CD4-positive, alpha-beta T cell treated with Interleukin-1 beta for 1 hour (primary cell): ENCODE results near the gene LRRC37A2.
"Not testable (repeated sequence)": the region's sequence is repeated elsewhere in the genome, so short reads cannot be mapped to it uniquely, and the experiment has no call there.

Experiments used
- DNase-seq, 2 donors: peaks; one replicate each; pipeline ENCODE4 v3.0.0-alpha.2; 2020 to 2022

Gene LRRC37A2

GRCh38 chr17:46512168-46512567, at the start of gene LRRC37A2:
Gene LRRC37A2 (plus strand): TSS chr17:46512468. CDS start chr17:46512713, 245 bp downstream.
- not testable (repeated sequence) for DNase-seq

DNA sequence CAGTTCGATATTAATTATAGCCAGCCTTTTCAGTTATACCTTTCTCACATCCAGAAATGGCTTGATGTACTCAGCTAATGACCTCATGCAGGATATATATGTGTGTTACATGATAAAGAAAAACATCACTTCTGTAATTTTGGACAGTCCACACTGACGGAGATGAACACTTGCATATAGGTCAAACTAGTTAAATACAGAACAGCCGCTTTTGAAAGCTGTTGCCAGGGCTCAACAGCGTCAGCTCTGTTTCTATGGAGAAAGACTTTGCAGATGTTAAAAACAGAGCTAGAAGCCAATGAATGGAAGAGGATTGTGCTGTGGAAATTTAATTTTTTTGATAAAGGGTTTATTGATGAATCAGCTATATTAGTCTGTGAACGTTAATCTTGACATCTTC, 44.6 kb upstream of the LRRC37A2 start:
- DNase-seq: not testable (repeated sequence)

DNA sequence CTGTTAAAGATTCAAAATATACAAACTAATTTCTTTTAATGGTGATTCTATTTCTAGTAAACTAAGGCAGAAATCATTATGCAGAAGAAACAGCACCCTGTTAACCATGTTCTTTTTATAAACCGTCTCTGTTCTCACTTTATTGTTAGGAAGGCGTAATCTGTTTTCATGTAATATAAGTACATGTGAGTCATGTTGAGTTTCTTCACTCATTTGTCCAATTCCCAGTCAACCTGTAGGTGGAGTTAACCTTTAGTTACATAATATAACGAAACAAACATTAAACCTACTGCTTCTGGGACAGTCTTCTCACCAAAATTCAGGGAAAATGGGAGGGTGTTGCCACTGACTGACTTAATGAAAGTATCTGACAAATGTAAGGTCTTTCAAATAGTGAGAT, 37.8 kb upstream of the LRRC37A2 start:
- DNase-seq: not testable (repeated sequence)

GRCh38 chr17:46475583-46475982, 36.7 kb upstream of the LRRC37A2 start:
- not testable (repeated sequence) for DNase-seq

DNA sequence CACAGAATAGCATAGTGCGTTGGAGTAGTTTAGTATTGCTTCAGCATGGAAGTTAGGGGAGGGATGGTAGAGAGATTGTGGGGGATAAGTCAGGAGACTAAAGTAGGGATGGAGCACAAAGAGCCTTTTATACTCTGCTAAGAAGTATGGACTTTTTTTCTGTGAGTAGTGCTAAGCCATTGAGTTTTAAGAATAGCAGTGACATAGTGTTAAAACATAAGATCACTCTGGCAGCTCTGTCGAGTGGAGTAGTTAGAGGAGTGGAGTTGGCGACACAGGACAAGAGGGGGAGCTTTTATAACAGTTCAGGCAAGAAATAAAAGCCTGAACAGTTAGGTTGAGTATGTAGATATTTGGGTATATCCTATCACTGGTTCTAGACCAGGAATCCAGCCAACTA, 33.4 kb upstream of the LRRC37A2 start:
- not testable (repeated sequence) for DNase-seq

DNA sequence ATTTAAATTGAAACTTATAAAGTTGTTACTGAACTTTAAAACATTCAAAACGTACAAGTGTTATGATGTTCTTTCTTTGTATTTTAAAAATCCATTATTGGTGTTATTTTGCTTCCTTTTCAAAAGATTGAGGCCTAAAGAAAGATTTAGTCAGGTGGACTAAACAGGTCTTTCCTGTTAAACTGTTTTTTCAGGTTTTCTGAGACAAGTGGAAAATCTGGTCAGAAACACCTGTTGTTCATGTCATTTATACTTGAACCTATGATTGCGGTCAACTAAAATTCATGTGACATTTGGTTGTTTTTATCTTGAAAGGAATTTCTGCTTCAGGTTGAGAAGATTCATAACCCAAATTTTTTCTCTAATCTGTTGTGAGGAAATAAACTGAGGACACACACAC, 31.0 kb upstream of the LRRC37A2 start:
- DNase-seq: not testable (repeated sequence)

DNA sequence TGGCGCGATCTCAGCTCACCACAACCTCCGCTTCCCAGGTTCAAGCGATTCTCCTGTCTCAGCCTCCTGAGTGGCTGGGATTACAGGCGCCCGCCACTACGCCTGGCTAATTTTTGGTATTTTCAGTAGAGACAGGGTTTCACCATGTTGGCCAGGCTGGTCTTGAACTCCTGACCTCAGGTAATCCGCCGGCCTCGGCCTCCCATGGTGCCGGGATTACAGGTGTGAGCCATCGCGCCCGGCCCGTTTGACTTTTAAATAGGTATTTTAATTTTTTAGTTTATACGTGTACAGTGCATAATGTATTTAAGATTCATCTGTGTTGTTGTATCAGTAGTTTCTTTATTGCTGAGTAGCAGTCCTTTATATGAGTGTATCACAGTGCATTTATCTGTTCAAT, 20.2 kb upstream of the LRRC37A2 start:
- not testable (repeated sequence) for DNase-seq

GRCh38 chr17:46499437-46500139, 12.7 kb upstream of the LRRC37A2 start:
- not testable (repeated sequence) for DNase-seq

DNA sequence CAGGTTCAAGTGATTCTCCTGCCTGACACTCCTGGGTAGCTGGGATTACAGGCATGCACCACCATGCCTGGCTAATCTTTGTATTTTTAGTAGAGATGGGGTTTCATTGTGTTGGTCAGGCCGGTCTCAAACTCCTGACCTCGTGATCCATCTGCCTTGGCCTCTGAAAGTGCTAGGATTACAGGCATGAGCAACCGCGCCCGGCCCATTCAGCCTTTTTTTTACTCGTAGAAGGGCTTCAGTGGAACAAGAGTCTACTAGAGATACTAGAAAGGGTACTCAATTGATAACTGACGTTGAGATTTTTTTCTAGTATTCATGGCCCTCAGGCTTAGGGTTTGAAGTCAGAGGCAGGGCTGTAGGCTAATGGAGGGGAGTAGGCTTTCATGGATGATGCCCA, 6.4 kb upstream of the LRRC37A2 start:
- not testable (repeated sequence) for DNase-seq

GRCh38 chr17:46534716-46535115, 22.4 kb downstream of the LRRC37A2 start:
- DNase-seq: not testable (repeated sequence)

- DNase-seq: not testable (repeated sequence)
Observed at GRCh38 chr17:46548607-46549006, 36.3 kb downstream of the LRRC37A2 start.

DNA sequence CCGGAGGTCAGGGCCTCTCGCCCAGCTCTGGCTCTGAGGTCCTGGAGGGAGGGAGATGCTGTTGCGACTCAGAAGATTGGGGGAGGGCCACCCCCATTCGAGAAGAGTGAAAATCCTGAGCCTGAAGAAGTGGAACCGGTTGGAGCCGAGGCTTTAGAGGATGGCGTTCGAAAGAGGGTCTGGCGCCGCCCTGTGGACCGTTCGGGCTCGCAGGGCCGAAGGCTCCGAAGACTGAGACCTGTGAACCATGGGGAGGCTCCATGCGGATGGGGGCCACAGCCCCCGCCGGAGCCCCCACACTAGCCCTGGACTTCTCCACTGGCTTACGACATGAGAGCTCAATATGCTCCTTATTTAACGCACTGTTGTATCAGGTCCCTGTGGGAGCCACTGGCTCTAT, 46.9 kb downstream of the LRRC37A2 start:
- not testable (repeated sequence) for DNase-seq

GRCh38 chr17:46560048-46560447, 47.8 kb downstream of the LRRC37A2 start:
- DNase-seq: not testable (repeated sequence)

- not testable (repeated sequence) for DNase-seq
Observed at GRCh38 chr17:46566284-46566683, 54.0 kb downstream of the LRRC37A2 start.

DNA sequence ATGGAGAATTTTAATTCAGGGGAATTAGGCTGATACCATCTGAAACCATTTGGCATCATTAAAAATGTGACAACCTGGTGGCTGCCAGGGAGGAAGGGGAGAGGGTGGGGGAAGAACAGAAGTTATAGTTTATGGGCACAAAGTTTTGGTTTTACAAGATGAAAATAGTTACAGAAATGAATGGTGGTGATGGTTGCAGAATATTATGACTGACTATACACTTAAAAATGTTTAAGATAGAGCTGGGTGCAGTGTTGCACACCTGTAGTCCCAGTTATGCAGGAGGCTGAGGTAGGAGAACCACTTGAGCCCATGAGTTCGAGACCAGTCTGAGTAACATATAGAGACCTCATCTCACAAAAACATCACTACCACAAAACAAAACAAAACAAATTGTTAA, 54.7 kb downstream of the LRRC37A2 start:
- DNase-seq: not testable (repeated sequence)

DNA sequence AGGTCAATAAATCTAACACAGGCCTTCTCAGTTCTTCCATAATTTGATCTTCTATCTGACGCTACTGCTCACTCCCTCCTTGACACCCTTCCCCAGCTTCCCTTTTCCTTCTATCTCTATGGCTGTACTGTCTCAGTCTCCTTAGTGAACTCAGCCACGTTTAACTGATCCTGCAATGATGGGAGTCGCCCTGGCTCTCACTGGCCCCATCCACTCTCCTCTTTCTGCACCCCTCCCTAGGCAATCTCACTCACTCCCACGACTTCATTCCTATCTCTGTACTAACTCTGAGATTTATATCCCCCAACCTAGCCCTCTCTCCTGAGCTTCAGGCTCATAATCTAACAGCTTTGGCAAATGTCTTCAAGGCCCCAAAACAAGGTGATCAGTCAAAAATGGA, 59.5 kb downstream of the LRRC37A2 start:
- DNase-seq: not testable (repeated sequence)

DNA sequence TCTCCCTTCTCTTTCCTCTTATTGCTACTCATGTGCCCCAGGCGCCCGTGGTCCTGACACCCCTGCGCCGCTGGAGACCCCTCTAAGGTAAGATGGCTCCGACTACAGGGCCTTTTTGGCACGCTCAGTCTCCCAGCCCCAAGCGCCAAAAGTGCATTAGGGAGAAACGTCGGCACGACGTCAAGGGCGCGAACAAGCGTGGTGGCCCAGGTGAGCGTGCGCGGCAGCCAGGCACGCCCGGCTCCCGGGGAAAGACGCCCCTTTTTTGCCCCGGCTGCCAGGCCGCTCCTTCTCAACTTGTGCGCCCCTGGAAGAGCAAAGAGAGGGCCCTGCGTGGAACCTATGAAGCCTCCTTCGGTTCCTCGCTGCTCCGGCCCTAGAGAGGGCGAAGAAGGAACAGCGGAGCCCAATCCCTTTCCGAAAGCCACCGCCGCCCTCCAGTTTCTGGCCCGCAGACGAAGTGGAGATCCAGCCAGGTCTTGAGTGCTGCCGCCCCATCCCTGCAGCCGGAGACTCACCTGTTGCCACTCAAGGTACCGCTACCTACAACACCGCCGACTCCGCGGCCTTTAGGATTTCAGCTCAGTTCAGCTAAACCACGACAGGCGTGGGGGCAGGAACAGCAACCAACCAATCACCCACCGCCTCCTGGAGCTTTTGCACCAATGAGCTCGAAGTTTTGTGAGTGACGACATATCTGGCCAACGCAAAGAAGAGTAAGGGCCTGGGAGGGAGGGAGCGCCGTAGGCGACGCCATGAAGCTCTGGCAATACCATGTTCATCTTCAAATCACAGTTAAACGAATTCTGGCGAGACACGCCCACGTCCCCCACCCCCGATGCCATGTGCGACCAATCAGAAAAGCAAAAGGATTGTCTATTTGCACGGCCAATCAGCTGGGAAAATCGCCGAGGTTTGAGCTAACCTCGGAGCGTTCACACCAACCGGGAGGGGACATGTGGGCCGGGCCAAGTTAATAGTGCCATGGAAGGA, 67.1 kb downstream of the LRRC37A2 start, which contains the start of gene ARL17A:
TSS of gene ARL17A (minus strand) at position 609 of the 993 bp plus-strand sequence. CDS start 3,369 bp downstream, outside the sequence.
- peak; percentile 93 to 95 for DNase-seq

GRCh38 chr17:46580082-46580481, 67.8 kb downstream of the LRRC37A2 start:
- not testable (repeated sequence) for DNase-seq

DNA sequence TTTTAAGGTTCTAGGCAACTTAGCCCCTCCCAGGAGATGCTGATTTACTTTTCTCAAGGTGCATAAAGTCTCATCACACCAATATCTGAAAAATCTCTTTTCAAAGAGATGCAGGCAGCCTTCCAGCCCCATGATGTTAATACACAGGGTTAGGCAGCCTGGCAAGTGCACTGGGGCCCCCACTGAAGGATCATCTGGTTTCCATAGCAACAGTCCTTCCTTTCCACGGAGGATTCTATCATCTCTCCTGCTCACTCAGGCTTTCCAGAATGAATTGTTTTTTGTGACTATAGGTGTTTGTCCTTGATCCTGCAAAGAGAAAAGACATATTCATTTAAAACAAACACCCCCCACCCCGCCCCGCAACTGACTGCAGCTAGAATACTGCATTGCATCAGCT, 73.2 kb downstream of the LRRC37A2 start:
- DNase-seq: not testable (repeated sequence)

DNA sequence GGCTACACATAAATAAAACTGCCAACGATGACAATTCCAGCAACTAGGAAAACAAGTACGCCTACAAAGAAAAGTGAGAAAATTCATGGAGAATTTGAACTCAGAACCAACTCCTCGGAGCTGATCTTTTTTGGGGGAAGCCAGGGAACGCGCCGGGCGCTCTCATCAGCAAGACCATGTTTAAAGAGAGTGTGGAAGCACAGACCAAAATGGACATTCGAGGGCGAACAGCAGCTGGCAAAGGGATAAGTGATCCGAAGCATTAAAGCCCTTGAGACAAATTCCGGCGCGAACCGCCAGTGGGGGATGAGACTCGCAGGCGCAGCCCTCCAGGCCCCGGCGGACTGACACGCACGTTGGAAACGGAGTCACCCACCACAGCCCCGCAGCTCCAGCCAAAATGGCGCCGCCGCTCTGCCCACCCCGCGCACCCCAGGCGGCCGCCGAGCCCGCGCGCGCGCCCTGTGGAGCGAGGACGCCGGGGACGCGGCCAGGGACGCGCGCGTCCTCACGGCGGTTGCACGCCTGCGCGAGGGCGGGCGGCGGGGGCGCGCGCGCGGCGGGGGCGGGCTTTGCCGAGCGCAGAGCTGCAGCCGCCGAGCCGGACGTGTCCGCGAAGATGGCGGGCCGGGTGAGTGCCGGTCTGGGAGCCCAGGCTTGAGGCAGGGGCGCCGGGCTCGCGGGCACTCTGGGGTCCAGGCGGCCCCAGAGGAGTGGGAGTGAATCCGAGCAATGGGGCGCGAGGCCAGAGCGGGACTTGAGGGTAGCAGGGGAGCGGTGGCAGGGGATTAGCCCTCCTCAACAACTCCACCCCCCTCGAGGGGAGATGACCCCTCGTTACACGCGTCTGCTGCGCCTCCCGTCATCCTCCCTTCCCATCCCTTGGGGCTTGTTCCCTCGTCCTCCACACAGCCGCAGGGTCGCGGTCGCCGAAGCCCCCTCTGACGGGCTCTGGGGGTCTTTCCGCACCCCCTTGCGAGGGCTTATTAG, 78.2 kb downstream of the LRRC37A2 start, which contains the start of gene NSF:
TSS of gene NSF (plus strand) at position 513 of the 990 bp plus-strand sequence. CDS start at position 620, 107 bp downstream.
- DNase-seq: not testable (repeated sequence)

- not testable (repeated sequence) for DNase-seq
Observed at GRCh38 chr17:46591332-46591731, 79.1 kb downstream of the LRRC37A2 start.
